CD8-positive, alpha-beta memory T cell (primary cell): ENCODE data around the gene ATCAY. TPM values are rescaled to one million over a fixed set of nuclear protein-coding genes. Genes with fewer than 3 reads are reported as not detected.

Experiments used
- CTCF ChIA-PET: fragments of 350-600 bp; sonication (Branson Sonifier 250); formaldehyde crosslinking; loops from one replicate; lab custom pipeline; 2021; ENCODE audit warnings: antibody characterized with exemption; lab: Charles Lee
- POLR2A ChIA-PET: fragments of 350-600 bp; sonication (Branson Sonifier 250); formaldehyde crosslinking; loops from one replicate; lab custom pipeline; 2021; ENCODE audit warnings: antibody characterized with exemption; lab: Charles Lee
- DNase-seq, 5 donors: peaks; one replicate each; pipeline versions ENCODE4 v3.0.0 to v3.0.0-alpha.2; 2020 to 2022; ENCODE audit warnings: mixed read lengths in 1 of 5
- H3K27ac ChIP-seq: one replicate; pipeline ENCODE4 v1.7.0; 2013; ENCODE audit warnings: low read depth, mild to moderate bottlenecking, low read length, moderate library complexity
- H3K27me3 ChIP-seq: 2 replicates; pipeline ENCODE4 v1.7.0; 2013; ENCODE audit warnings: low read length, mild to moderate bottlenecking; ENCODE audit not compliant: insufficient read depth, poor library complexity, severe bottlenecking
- H3K36me3 ChIP-seq: 2 replicates; pipeline ENCODE4 v1.7.0; 2013; ENCODE audit warnings: mild to moderate bottlenecking, low read length, moderate library complexity; ENCODE audit not compliant: insufficient read depth
- H3K4me1 ChIP-seq: 2 replicates; pipeline ENCODE4 v1.7.0; 2013; ENCODE audit warnings: mild to moderate bottlenecking, low read length, moderate library complexity; ENCODE audit not compliant: insufficient read depth
- H3K4me3 ChIP-seq: 2 replicates; pipeline ENCODE4 v1.7.0; 2013; ENCODE audit warnings: mild to moderate bottlenecking, low read length
- H3K9me3 ChIP-seq: 2 replicates; pipeline ENCODE4 v1.7.0; 2013; ENCODE audit warnings: mild to moderate bottlenecking, low read length
- H3K27ac Mint-ChIP-seq, 8 donors: one replicate each; pipeline ENCODE4 v1.8.0; 2020 to 2021; ENCODE audit warnings: mixed read lengths in 8 of 8, mild to moderate bottlenecking in 6 of 8, inconsistent platforms in 3 of 8, moderate library complexity in 3 of 8
- H3K27me3 Mint-ChIP-seq, 2 donors: one replicate each; pipeline ENCODE4 v1.8.0; 2020 to 2021; ENCODE audit warnings: mixed read lengths in 2 of 2, mild to moderate bottlenecking in 1 of 2, moderate library complexity in 1 of 2
- H3K36me3 Mint-ChIP-seq, 3 donors: one replicate each; pipeline ENCODE4 v1.8.0; 2020 to 2021; ENCODE audit warnings: mixed read lengths in 3 of 3, inconsistent platforms in 1 of 3, mild to moderate bottlenecking in 1 of 3
- H3K4me1 Mint-ChIP-seq, 3 donors: one replicate each; pipeline ENCODE4 v1.8.0; 2020 to 2021; ENCODE audit warnings: mixed read lengths in 3 of 3, inconsistent platforms in 1 of 3, mild to moderate bottlenecking in 1 of 3
- H3K4me3 Mint-ChIP-seq, 7 donors: one replicate each; pipeline ENCODE4 v1.8.0; 2020 to 2021; ENCODE audit warnings: mixed read lengths in 7 of 7, mild to moderate bottlenecking in 6 of 7, moderate library complexity in 4 of 7, inconsistent platforms in 2 of 7
- H3K9me3 Mint-ChIP-seq, 5 donors: one replicate each; pipeline ENCODE4 v1.8.0; 2020 to 2022; ENCODE audit warnings: mixed read lengths in 5 of 5, mild to moderate bottlenecking in 3 of 5, moderate library complexity in 2 of 5, inconsistent platforms in 1 of 5
- polyA plus RNA-seq: library from polyadenylated mRNA; unstranded; fragments of 300-500 nt; fragmentation: Illumina TruSeq; gene quantifications from one replicate; pipeline ENCODE4 v1.2.3, GENCODE V29; 2021
- total RNA-seq, 2 experiments: library from RNA; stranded (reverse); gene quantifications; one replicate each; pipeline ENCODE4 v1.2.3, GENCODE V29; 2021

Gene ATCAY
- total RNA-seq (not detected), polyA plus RNA-seq (not detected)

- Histone ChIP-seq H3K4me1 (peaks cover 6% of the 10 kb centered on the region), H3K4me3 (no peak within 1 kb of the TSS), H3K36me3 (no peaks in the 10 kb centered on the region), H3K27ac (no peak within 1 kb of the TSS), H3K9me3 (no peaks in the 10 kb centered on the region), H3K27me3 (peaks cover 24% of the 10 kb centered on the region)
- Mint-ChIP-seq H3K27ac (peak within 1 kb of the TSS in 1 of 8 donors; percentile 58), H3K4me1 (peaks cover 8 to 15% (median 8%) of the 10 kb centered on the region in 3 donors), H3K27me3 (peaks cover 35 to 45% of the 10 kb centered on the region in 2 donors), H3K36me3 (no peaks in the 10 kb centered on the region), H3K4me3 (peak within 1 kb of the TSS in 1 of 7 donors; percentile 13), H3K9me3 (peaks cover 0 to 2% (median 0%) of the 10 kb centered on the region in 5 donors)
- ChIA-PET POLR2A (no interaction called here), CTCF (interaction anchor here (0.5 to 1.0 kb wide), 2 partner anchors 10 to 312 kb away, joined by 3 read pairs; no protein-coding TSS in a partner anchor)
- no peak for DNase-seq
These were observed at the start of gene ATCAY for GRCh38 chr19:3880471-3881271. Gene ATCAY (plus strand): TSS chr19:3880685. CDS start chr19:3885768, 5,083 bp downstream.

GRCh38 chr19:3831601-3832000, 48.9 kb upstream of the ATCAY start:
- no peak overlapping the region for H3K27ac ChIP-seq
- H3K36me3 ChIP-seq = no peaks in the 10 kb centered on the region
- H3K4me3 ChIP-seq = no peak overlapping the region
- Mint-ChIP-seq H3K27me3 (peaks cover 0 to 11% of the 10 kb centered on the region in 2 donors), H3K27ac (no peak overlapping the region), H3K36me3 (no peaks in the 10 kb centered on the region), H3K4me1 (peaks cover 0 to 7% (median 6%) of the 10 kb centered on the region in 3 donors), H3K4me3 (no peak overlapping the region), H3K9me3 (no peaks in the 10 kb centered on the region)
- no peaks in the 10 kb centered on the region for H3K4me1 ChIP-seq
- CTCF ChIA-PET = interaction anchor here (1.5 kb wide), 1 partner anchor 10 kb away, joined by 5 read pairs; no protein-coding TSS in a partner anchor
- DNase-seq = no peak
- H3K9me3 ChIP-seq = no peaks in the 10 kb centered on the region
- POLR2A ChIA-PET = no interaction called here
- H3K27me3 ChIP-seq = no peaks in the 10 kb centered on the region

GRCh38 chr19:3832001-3832400, 48.5 kb upstream of the ATCAY start:
- DNase-seq = no peak
- no peaks in the 10 kb centered on the region for H3K27me3 ChIP-seq
- no peaks in the 10 kb centered on the region for H3K36me3 ChIP-seq
- Mint-ChIP-seq H3K4me1 (peaks cover 4 to 10% (median 9%) of the 10 kb centered on the region in 3 donors), H3K27ac (no peak overlapping the region), H3K9me3 (no peaks in the 10 kb centered on the region), H3K36me3 (no peaks in the 10 kb centered on the region), H3K4me3 (no peak overlapping the region), H3K27me3 (peaks cover 0 to 11% of the 10 kb centered on the region in 2 donors)
- no peaks in the 10 kb centered on the region for H3K4me1 ChIP-seq
- POLR2A ChIA-PET = no interaction called here
- CTCF ChIA-PET = interaction anchor here (0.5 to 1.5 kb wide), 2 partner anchors 10 to 393 kb away, joined by 3 to 5 read pairs; no protein-coding TSS in a partner anchor
- no peak overlapping the region for H3K27ac ChIP-seq
- H3K4me3 ChIP-seq = no peak overlapping the region
- no peaks in the 10 kb centered on the region for H3K9me3 ChIP-seq

GRCh38 chr19:3833578-3834348, 46.7 kb upstream of the ATCAY start:
- Histone ChIP-seq H3K36me3 (no peaks in the 10 kb centered on the region), H3K4me3 (no peak overlapping the region), H3K27ac (no peak overlapping the region), H3K4me1 (no peaks in the 10 kb centered on the region), H3K27me3 (no peaks in the 10 kb centered on the region), H3K9me3 (no peaks in the 10 kb centered on the region)
- no peaks in the 10 kb centered on the region for H3K9me3 Mint-ChIP-seq
- H3K27ac Mint-ChIP-seq = no peak overlapping the region
- no peak for DNase-seq
- H3K4me1 Mint-ChIP-seq = peaks cover 4 to 7% (median 5%) of the 10 kb centered on the region in 3 donors
- CTCF ChIA-PET = interaction anchor here (1.0 kb wide), 1 partner anchor 12 kb away, joined by 3 read pairs; no protein-coding TSS in a partner anchor
- no peaks in the 10 kb centered on the region for H3K36me3 Mint-ChIP-seq
- peaks cover 0 to 5% of the 10 kb centered on the region in 2 donors for H3K27me3 Mint-ChIP-seq
- H3K4me3 Mint-ChIP-seq = no peak overlapping the region
- POLR2A ChIA-PET = no interaction called here

GRCh38 chr19:3834349-3835054, 46.0 kb upstream of the ATCAY start:
- H3K4me1 Mint-ChIP-seq = peaks cover 4 to 7% (median 5%) of the 10 kb centered on the region in 3 donors

GRCh38 chr19:3835055-3835435, 45.4 kb upstream of the ATCAY start:
- no peak overlapping the region for H3K27ac Mint-ChIP-seq
- H3K27ac ChIP-seq = no peak overlapping the region
- H3K36me3 ChIP-seq = no peaks in the 10 kb centered on the region
- no peaks in the 10 kb centered on the region for H3K9me3 ChIP-seq
- no peak overlapping the region for H3K4me3 ChIP-seq
- no peak for DNase-seq
- H3K4me1 ChIP-seq = no peaks in the 10 kb centered on the region
- no peaks in the 10 kb centered on the region for H3K27me3 ChIP-seq
- peaks cover 0 to 5% of the 10 kb centered on the region in 2 donors for H3K27me3 Mint-ChIP-seq
- CTCF ChIA-PET = interaction anchor here (1.3 kb wide), 1 partner anchor 14 kb away, joined by 4 read pairs; no protein-coding TSS in a partner anchor
- H3K9me3 Mint-ChIP-seq = no peaks in the 10 kb centered on the region
- no peak overlapping the region for H3K4me3 Mint-ChIP-seq
- no peaks in the 10 kb centered on the region for H3K36me3 Mint-ChIP-seq
- POLR2A ChIA-PET = no interaction called here
- peaks cover 4 to 7% (median 5%) of the 10 kb centered on the region in 3 donors for H3K4me1 Mint-ChIP-seq

More at GRCh38 chr19:3834349-3835054, 46.0 kb upstream of the ATCAY start:
- no peaks in the 10 kb centered on the region for H3K36me3 ChIP-seq
- Mint-ChIP-seq H3K36me3 (no peaks in the 10 kb centered on the region), H3K4me3 (no peak overlapping the region), H3K27ac (no peak overlapping the region), H3K9me3 (no peaks in the 10 kb centered on the region), H3K27me3 (peaks cover 0 to 5% of the 10 kb centered on the region in 2 donors)
- H3K27me3 ChIP-seq = no peaks in the 10 kb centered on the region
- no peaks in the 10 kb centered on the region for H3K4me1 ChIP-seq
- H3K9me3 ChIP-seq = no peaks in the 10 kb centered on the region
- H3K27ac ChIP-seq = no peak overlapping the region
- CTCF ChIA-PET = interaction anchor here (1.0 kb wide), 1 partner anchor 13 kb away, joined by 3 read pairs; no protein-coding TSS in a partner anchor
- H3K4me3 ChIP-seq = no peak overlapping the region
- DNase-seq = no peak
- POLR2A ChIA-PET = no interaction called here

- no peak for DNase-seq
- ChIA-PET CTCF (no interaction called here), POLR2A (no interaction called here)
- H3K36me3 Mint-ChIP-seq = no peaks in the 10 kb centered on the region
- peaks cover 4 to 7% (median 5%) of the 10 kb centered on the region in 3 donors for H3K4me1 Mint-ChIP-seq
- no peaks in the 10 kb centered on the region for H3K9me3 Mint-ChIP-seq
- Histone ChIP-seq H3K4me3 (no peak overlapping the region), H3K36me3 (no peaks in the 10 kb centered on the region), H3K27ac (no peak overlapping the region), H3K9me3 (no peaks in the 10 kb centered on the region), H3K27me3 (no peaks in the 10 kb centered on the region), H3K4me1 (no peaks in the 10 kb centered on the region)
- H3K4me3 Mint-ChIP-seq = no peak overlapping the region
- H3K27ac Mint-ChIP-seq = peak overlapping the region in 2 of 8 donors; percentile 12 to 84
- H3K27me3 Mint-ChIP-seq = no peaks in the 10 kb centered on the region
These were observed 43.6 kb upstream of the ATCAY start for GRCh38 chr19:3836887-3837286.
